K562 (cell line): ENCODE results near the gene CTNNA3. TPM values are rescaled to one million over a fixed set of nuclear protein-coding genes. Genes with fewer than 3 reads are reported as not detected.

Experiments
- ATAC-seq: fragments of 200-7000 bp; cut with Tn5 transposase; 3 replicates; pipeline ENCODE4 v1.9.1; 2020; ENCODE audit warnings: moderate library complexity
- BruUV-seq: library from RNA; stranded (reverse); fragments of 400-500 nt; replicated peaks from 2 replicates; lab custom pipeline; 2021; lab: Mats Ljungman, UMichigan
- CTCF ChIA-PET: fragments of 300-600 bp; formaldehyde crosslinking; extraction: SDS; loops from one replicate; lab custom pipeline; 2021; ENCODE audit warnings: low intra/inter-chr PET ratio; lab: Yijun Ruan, JAX
- POLR2A ChIA-PET: fragments of 300-600, 350-650 bp; sonication (Branson Sonifier 250); formaldehyde crosslinking; extraction: SDS; loops from one replicate; lab custom pipeline; 2021; ENCODE audit warnings: antibody characterized with exemption, inconsistent platforms; lab: Yijun Ruan, JAX
- DNase-seq, 4 experiments: peaks; one replicate each; pipeline versions ENCODE4 v3.0.0 to v3.0.0-alpha.2; 2011 to 2018; ENCODE audit warnings: low spot score in 3 of 4, mixed read lengths in 3 of 4; ENCODE audit errors: extremely low read depth in 1 of 4
- FAIRE-seq: peaks from 2 replicates; lab custom pipeline; 2011; peaks lifted over from hg19 to GRCh38; lab: Jason Lieb, UNC
- H2AFZ ChIP-seq: 2 replicates; pipeline ENCODE4 v1.6.0; 2011; ENCODE audit warnings: low read depth, low read length, control low read depth, inconsistent platforms
- H3K27ac ChIP-seq: fragments of 200-600 bp; 3 replicates; pipeline ENCODE4 v1.8.0; 2011; ENCODE audit warnings: low read depth, mild to moderate bottlenecking, control low read depth, inconsistent platforms, low read length, moderate library complexity, mixed read lengths; ENCODE audit errors: extremely low read depth
- H3K27me3 ChIP-seq, 2 experiments: fragments of 300-600 bp in 1 of 2; 2 replicates in 1 of 2; 3 replicates in 1 of 2; pipeline versions ENCODE4 v1.6.0 to v1.8.0; 2011; ENCODE audit warnings: inconsistent platforms in 2 of 2, low read length in 2 of 2, mild to moderate bottlenecking in 1 of 2, mixed read lengths in 1 of 2, moderate library complexity in 1 of 2; ENCODE audit not compliant: control insufficient read depth in 2 of 2, insufficient read depth in 2 of 2
- H3K36me3 ChIP-seq: fragments of 300-600 bp; 3 replicates; pipeline ENCODE4 v1.8.0; 2011; ENCODE audit warnings: mild to moderate bottlenecking, low read length, inconsistent platforms; ENCODE audit not compliant: control insufficient read depth, insufficient read depth
- H3K4me1 ChIP-seq, 2 experiments: fragments of 200-600 bp in 1 of 2; replicated peaks in 1 of 2; 2 replicates in 1 of 2; 3 replicates in 1 of 2; pipeline versions ENCODE4 v1.5.1 to v1.8.0; 2011; ENCODE audit warnings: inconsistent platforms in 2 of 2, low read length in 2 of 2, mild to moderate bottlenecking in 1 of 2, mixed read lengths in 1 of 2, moderate library complexity in 1 of 2; ENCODE audit not compliant: control insufficient read depth in 2 of 2, insufficient read depth in 2 of 2
- H3K4me2 ChIP-seq: 2 replicates; pipeline ENCODE4 v1.6.1; 2011; ENCODE audit warnings: low read length, control low read depth, inconsistent platforms, mixed read lengths; ENCODE audit not compliant: insufficient read depth
- H3K4me3 ChIP-seq: fragments of 200-600 bp; sonication (generic), shearing (Covaris generic); 2 replicates; pipeline ENCODE4 v1.5.1; 2016; ENCODE audit warnings: control low read depth, inconsistent platforms
- H3K79me2 ChIP-seq: fragments of 200-600 bp; 3 replicates; pipeline ENCODE4 v1.8.0; 2011; ENCODE audit warnings: low read length, inconsistent platforms; ENCODE audit not compliant: control insufficient read depth, insufficient read depth
- H3K9ac ChIP-seq, 2 experiments: 2 replicates each; pipeline versions ENCODE4 v1.6.0 to v1.6.1; 2011; ENCODE audit warnings: low read depth in 2 of 2, low read length in 2 of 2, control low read depth in 1 of 2, inconsistent platforms in 1 of 2, mild to moderate bottlenecking in 1 of 2, mixed read lengths in 1 of 2; ENCODE audit not compliant: insufficient read depth in 1 of 2
- H3K9me1 ChIP-seq: one replicate; pipeline ENCODE4 v1.6.0; 2011; ENCODE audit warnings: inconsistent platforms, mild to moderate bottlenecking, low read length, moderate library complexity; ENCODE audit not compliant: control insufficient read depth, insufficient read depth
- H3K9me3 ChIP-seq: replicated peaks from 2 replicates; pipeline ENCODE4 v1.5.1; 2011; ENCODE audit warnings: low read depth, low read length, inconsistent platforms; ENCODE audit not compliant: control insufficient read depth, insufficient read depth
- H4K20me1 ChIP-seq: replicated peaks from 2 replicates; pipeline ENCODE4 v1.6.1; 2011; ENCODE audit warnings: low read length, inconsistent platforms, mixed read lengths; ENCODE audit not compliant: control insufficient read depth, insufficient read depth
- ATF4 ChIP-seq: fragments of 450-650 bp; formaldehyde crosslinking; IDR thresholded peaks from 2 replicates; pipeline ENCODE4 v1.4.0; 2022; ENCODE audit warnings: mild to moderate bottlenecking, moderate library complexity
- CBFA2T2 ChIP-seq: fragments of 450-650 bp; conservative IDR thresholded peaks from 2 replicates; pipeline ENCODE4 v1.6.1; 2017; ENCODE audit warnings: mild to moderate bottlenecking
- DLX4 ChIP-seq: fragments of 250-450 bp; sonication (Bioruptor Pico); IDR thresholded peaks from 2 replicates; pipeline ENCODE4 v1.6.1; 2021; ENCODE audit warnings: mild to moderate bottlenecking
- HDAC3 ChIP-seq: fragments of 450-650 bp; IDR thresholded peaks from 2 replicates; pipeline ENCODE4 v1.6.1; 2018; ENCODE audit warnings: borderline replicate concordance, mild to moderate bottlenecking, moderate library complexity; ENCODE audit not compliant: partially characterized antibody
- MTA1 ChIP-seq: fragments of 450-650 bp; IDR thresholded peaks from 2 replicates; pipeline ENCODE4 v1.6.1; 2017; ENCODE audit warnings: borderline replicate concordance
- RBM25 ChIP-seq: fragments of 200-400 bp; formaldehyde crosslinking; IDR thresholded peaks from 2 replicates; pipeline ENCODE4 v1.6.1; 2018; ENCODE audit warnings: low read length, low read depth, moderate library complexity; ENCODE audit not compliant: severe bottlenecking
- TFAM ChIP-seq: fragments of 250-450 bp; sonication (Bioruptor Pico); conservative IDR thresholded peaks from 2 replicates; pipeline ENCODE4 v1.5.0; 2021; ENCODE audit warnings: mild to moderate bottlenecking, moderate library complexity
- ZBTB49 ChIP-seq: sonication (generic); formaldehyde crosslinking; IDR thresholded peaks from 2 replicates; pipeline ENCODE4 v1.8.0; 2022; ENCODE audit warnings: missing genetic modification reagents, mild to moderate bottlenecking, borderline replicate concordance
- ZNF239 ChIP-seq: fragments of 250-450 bp; sonication (Bioruptor Pico); IDR thresholded peaks from 2 replicates; pipeline ENCODE4 v1.4.0; 2020; ENCODE audit warnings: mild to moderate bottlenecking
- ZNF76 ChIP-seq: fragments of 250-450 bp; sonication (Bioruptor Pico); IDR thresholded peaks from 2 replicates; pipeline ENCODE4 v1.4.0; 2020; ENCODE audit warnings: mild to moderate bottlenecking, moderate library complexity, borderline replicate concordance
- WGBS: fragments of 100-300 bp; shearing (Covaris generic); methylation state at CpG from one replicate; pipeline ENCODE4 v1.1.6; 2016; ENCODE audit warnings: low coverage, mixed read lengths; ENCODE audit not compliant: insufficient coverage; ENCODE audit errors: missing lambda C conversion rate; 5-methylcytosine and 5-hydroxymethylcytosine counted together
- in situ Hi-C: fragments of 300-500 bp; cut with MboI; formaldehyde crosslinking; loops from 4 replicates; pipeline ENCODE4 v1.15.0; 2018; ENCODE audit warnings: inconsistent platforms, mixed read lengths
- intact Hi-C: fragments of 100-400 bp; cut with micrococcal nuclease; formaldehyde crosslinking; loops from 2 replicates; pipeline ENCODE4 v1.14.2; 2022
- polyA plus RNA-seq, 8 experiments: library from polyadenylated mRNA; depleted of rRNA in 4 of 8; stranded (reverse) in 5 of 8; unstranded in 3 of 8; fragments of >200 nt; fragmentation: Nextera tagmentation in 2 of 8; fragmentation: Illumina TruSeq in 1 of 8; extraction: Ambion mirVana in 2 of 8; extraction: Trizol in 1 of 8; gene quantifications; 2 replicates each; pipeline versions ENCODE4 v1.2.1 to v1.2.3, GENCODE V29; 2011 to 2014; ENCODE audit warnings: inconsistent platforms in 1 of 8, missing spikeins in 1 of 8
- total RNA-seq, 7 experiments: library from RNA; depleted of rRNA in 6 of 7; stranded (reverse); fragments of >200 nt in 6 of 7; fragmentation: Illumina TruSeq in 2 of 7; extraction: Trizol in 2 of 7; gene quantifications; 2 replicates each; pipeline versions ENCODE4 v1.2.1 to v1.2.3, GENCODE V29; 2011 to 2021; ENCODE audit warnings: low replicate concordance in 1 of 7

The CTNNA3 gene
- total and polyA plus RNA-seq, 9 of the 15 experiments (the other 6 are each of a cell fraction or from before 2014, with no cell fraction given) = 0.04 TPM; not detected in 8

- intact Hi-C loops = no loop called here
- H3K9me3 ChIP-seq = no peaks in the 10 kb centered on the region
- no peaks in the 10 kb centered on the region for H3K36me3 ChIP-seq
- no peak overlapping the region for H3K4me3 ChIP-seq
- no peaks in the 10 kb centered on the region for H3K4me1 ChIP-seq
- FAIRE-seq = no peak
- no peak for TF ChIP-seq CBFA2T2
- no peak for TF ChIP-seq DLX4 (CRISPR knock-in tag)
- no peak for TF ChIP-seq TFAM (CRISPR knock-in tag)
- TF ChIP-seq ZNF76 = no peak
- no peak for TF ChIP-seq ZNF239 (CRISPR knock-in tag)
- TF ChIP-seq MTA1 = no peak
- TF ChIP-seq ATF4 = no peak
- no peak for TF ChIP-seq RBM25
- no peak for TF ChIP-seq HDAC3
- TF ChIP-seq ZBTB49 = no peak
- TF ChIP-seq, all 486 proteins: peak for 0
- ChIA-PET POLR2A (no interaction called here), CTCF (interaction anchor here (0.6 kb wide), 1 partner anchor 21 kb away, joined by 3 read pairs; no protein-coding TSS in a partner anchor)
- DNase-seq = no peak
- Histone ChIP-seq H3K9me1 (no peaks in the 10 kb centered on the region), H3K9ac (no peak overlapping the region), H3K4me2 (no peak overlapping the region), H4K20me1 (no peaks in the 10 kb centered on the region), H3K27me3 (no peaks in the 10 kb centered on the region), H3K27ac (no peak overlapping the region), H2AFZ (no peak overlapping the region), H3K79me2 (no peaks in the 10 kb centered on the region)
- no peak for ATAC-seq
- 0% methylated on average over 1 of the region's 1 CpG for WGBS
- no TSS peak for BruUV-seq
- in situ Hi-C loops = loop anchor here (10.0 kb wide), 1 partner anchor 105 kb away; no protein-coding TSS in a partner anchor
Observed at GRCh38 chr10:67669978-67670377, 26.0 kb downstream of the CTNNA3 start.
